Gastroesophageal sphincter (tissue), 4 donors: ENCODE data around the gene TGFBI. TPM values are rescaled to one million over a fixed set of nuclear protein-coding genes. Genes with fewer than 3 reads are reported as not detected.

ENCODE experiments used
- ATAC-seq: fragments of 150-250 bp; one replicate; pipeline ENCODE4 v1.9.1; 2016; ENCODE audit warnings: mild to moderate bottlenecking, moderate library complexity
- H3K27ac ChIP-seq, 4 donors: fragments of 200-600 bp; sonication (generic) in 3 of 4; 1 replicate in 3 of 4; 2 replicates in 1 of 4; pipeline ENCODE4 v1.5.1; 2016 to 2019
- H3K27me3 ChIP-seq: fragments of 200-600 bp; sonication (generic); one replicate; pipeline ENCODE4 v1.5.1; 2019
- H3K36me3 ChIP-seq, 2 donors: fragments of 200-600 bp; sonication (generic); one replicate each; pipeline ENCODE4 v1.5.1; 2019; ENCODE audit warnings: control low read depth in 1 of 2
- H3K4me1 ChIP-seq, 3 donors: fragments of 200-600 bp; sonication (generic); 1 replicate in 2 of 3; 2 replicates in 1 of 3; pipeline ENCODE4 v1.5.1; 2016 to 2019; ENCODE audit warnings: control low read depth in 2 of 3
- H3K4me3 ChIP-seq, 2 donors: fragments of 200-600 bp; sonication (generic); one replicate each; pipeline ENCODE4 v1.5.1; 2019; ENCODE audit warnings: mild to moderate bottlenecking in 1 of 2, moderate library complexity in 1 of 2
- H3K9me3 ChIP-seq, 3 donors: fragments of 200-600 bp; sonication (generic); one replicate each; pipeline ENCODE4 v1.5.1; 2017 to 2019; ENCODE audit warnings: control low read depth in 2 of 3
- CTCF ChIP-seq, 4 experiments: fragments of 200-600 bp in 2 of 4; fragments of 450-650 bp in 2 of 4; sonication (generic) in 1 of 4; IDR thresholded peaks; one replicate each; pipeline ENCODE4 v1.5.1; 2017 to 2019; ENCODE audit warnings: antibody characterized with exemption in 4 of 4, mild to moderate bottlenecking in 2 of 4, moderate library complexity in 2 of 4
- EP300 ChIP-seq: sonication (generic); formaldehyde crosslinking; IDR thresholded peaks from one replicate; pipeline ENCODE4 v1.6.1; 2017; ENCODE audit warnings: antibody characterized with exemption, mild to moderate bottlenecking
- POLR2A ChIP-seq, 2 donors: fragments of 450-650 bp; IDR thresholded peaks; one replicate each; pipeline ENCODE4 v1.6.1; 2017; ENCODE audit warnings: antibody characterized with exemption in 2 of 2, mild to moderate bottlenecking in 2 of 2, moderate library complexity in 1 of 2
- POLR2AphosphoS5 ChIP-seq: sonication (generic); formaldehyde crosslinking; IDR thresholded peaks from one replicate; pipeline ENCODE4 v1.6.1; 2017; ENCODE audit warnings: antibody characterized with exemption
- WGBS, 2 donors: methylation state at CpG; one replicate each; pipeline ENCODE4 v1.1.5; 2018; ENCODE audit warnings: low coverage in 1 of 2; 5-methylcytosine and 5-hydroxymethylcytosine counted together
- total RNA-seq, 4 donors: library from RNA; depleted of rRNA; stranded (reverse); fragments of >200 nt; gene quantifications; one replicate each; pipeline ENCODE4 v1.1.0, GENCODE V29; 2016

TGFBI gene
- total RNA-seq, 4 donors from 2014 or later, result 29.0 to 159 (median 112) TPM

GRCh38 chr5:136034492-136034891 is 5.7 kb downstream of the TGFBI start:
- 38 to 88% methylated on average over 1 of the region's 1 CpG for WGBS, 2 donors
- TF ChIP-seq POLR2A (IDR thresholded peaks at IDR 0.05), result no peak
- Histone ChIP-seq H3K27me3 (no peaks in the 10 kb centered on the region), H3K4me3 (no peak overlapping the region), H3K9me3 (peaks cover 0 to 4% (median 0%) of the 10 kb centered on the region in 3 donors), H3K27ac (no peak overlapping the region), H3K36me3 (peaks cover 0 to 20% of the 10 kb centered on the region in 2 donors), H3K4me1 (peaks cover 0 to 49% (median 13%) of the 10 kb centered on the region in 3 donors)
- ATAC-seq, result no peak

- Histone ChIP-seq H3K9me3 (peaks cover 0 to 4% (median 0%) of the 10 kb centered on the region in 3 donors), H3K27me3 (no peaks in the 10 kb centered on the region), H3K27ac (no peak overlapping the region), H3K4me3 (no peak overlapping the region), H3K4me1 (peaks cover 0 to 44% (median 13%) of the 10 kb centered on the region in 3 donors), H3K36me3 (peaks cover 0 to 20% of the 10 kb centered on the region in 2 donors)
- no peak for TF ChIP-seq POLR2A (IDR thresholded peaks at IDR 0.05)
- TF ChIP-seq POLR2AphosphoS5, result no peak
- TF ChIP-seq CTCF (IDR thresholded peaks at IDR 0.05), result no peak
- TF ChIP-seq EP300, result no peak
- no peak for ATAC-seq
- 95% methylated on average over 3 of the region's 3 CpGs; no CpG with 5 or more reads in 1 of the 2 donors for WGBS, 2 donors
Observed at GRCh38 chr5:136034984-136035383, 6.2 kb downstream of the TGFBI start.

- Histone ChIP-seq H3K27ac (peak overlapping the region in 1 of 4 donors; percentile 42), H3K36me3 (peaks cover 0 to 20% of the 10 kb centered on the region in 2 donors), H3K27me3 (no peaks in the 10 kb centered on the region), H3K4me3 (no peak overlapping the region), H3K4me1 (peaks cover 0 to 40% (median 13%) of the 10 kb centered on the region in 3 donors), H3K9me3 (peaks cover 0 to 4% (median 0%) of the 10 kb centered on the region in 3 donors)
- WGBS, 2 donors, result 91% methylated on average over 7 of the region's 7 CpGs; no CpG with 5 or more reads in 1 of the 2 donors
- no peak for ATAC-seq
- TF ChIP-seq CTCF (IDR thresholded peaks at IDR 0.05) (no peak), POLR2AphosphoS5 (no peak), POLR2A (IDR thresholded peaks at IDR 0.05) (no peak), EP300 (no peak)
Observed at GRCh38 chr5:136035837-136036236, 7.0 kb downstream of the TGFBI start.

- WGBS, 2 donors, result 71% methylated on average over 1 of the region's 1 CpG; no CpG with 5 or more reads in 1 of the 2 donors
Observed at GRCh38 chr5:136036293-136036911, 7.6 kb downstream of the TGFBI start.

GRCh38 chr5:136037001-136037705 is 8.4 kb downstream of the TGFBI start:
- H3K27ac ChIP-seq, result peak overlapping the region in 3 of 4 donors; percentile 11 to 42 (median 42)
- H3K4me3 ChIP-seq, result no peak overlapping the region
- H3K27me3 ChIP-seq, result no peaks in the 10 kb centered on the region
- 71 to 73% methylated on average over 9 to 10 of the region's 10 CpGs for WGBS, 2 donors
- H3K4me1 ChIP-seq, result peaks cover 0 to 33% (median 5%) of the 10 kb centered on the region in 3 donors
- peak; percentile 52 for ATAC-seq
- peaks cover 0 to 20% of the 10 kb centered on the region in 2 donors for H3K36me3 ChIP-seq
- no peak for TF ChIP-seq POLR2A (IDR thresholded peaks at IDR 0.05)
- TF ChIP-seq CTCF (IDR thresholded peaks at IDR 0.05), result no peak
- TF ChIP-seq EP300, result no peak
- TF ChIP-seq POLR2AphosphoS5, result peak; percentile 25
- H3K9me3 ChIP-seq, result peaks cover 0 to 4% (median 0%) of the 10 kb centered on the region in 3 donors

More at GRCh38 chr5:136036293-136036911, 7.6 kb downstream of the TGFBI start:
- peaks cover 0 to 20% of the 10 kb centered on the region in 2 donors for H3K36me3 ChIP-seq
- no peak for TF ChIP-seq EP300
- H3K4me3 ChIP-seq, result no peak overlapping the region
- peaks cover 0 to 4% (median 0%) of the 10 kb centered on the region in 3 donors for H3K9me3 ChIP-seq
- H3K27me3 ChIP-seq, result no peaks in the 10 kb centered on the region
- H3K27ac ChIP-seq, result peak overlapping the region in 3 of 4 donors; percentile 11 to 42 (median 42)
- peaks cover 0 to 40% (median 13%) of the 10 kb centered on the region in 3 donors for H3K4me1 ChIP-seq
- ATAC-seq, result no peak
